Esophagus muscularis mucosa (tissue), 4 donors: Measurements from ENCODE around the gene BFAR. TPM values are rescaled to one million over a fixed set of nuclear protein-coding genes. Genes with fewer than 3 reads are reported as not detected.

Experiments
- DNase-seq: peaks from one replicate; pipeline ENCODE4 v3.0.0-alpha.2; 2017; ENCODE audit errors: extremely low spot score
- H3K27ac ChIP-seq, 4 donors: fragments of 200-600 bp; sonication (generic); replicated peaks in 1 of 4; 1 replicate in 3 of 4; 2 replicates in 1 of 4; pipeline ENCODE4 v1.5.1; 2016 to 2019; ENCODE audit warnings: mild to moderate bottlenecking in 1 of 4
- H3K27me3 ChIP-seq, 4 donors: fragments of 200-600 bp; sonication (generic); one replicate each; pipeline versions ENCODE4 v1.5.1 to v1.6.0; 2016 to 2019
- H3K36me3 ChIP-seq, 4 donors: fragments of 200-600 bp; sonication (generic); one replicate each; pipeline ENCODE4 v1.5.1; 2016 to 2019
- H3K4me1 ChIP-seq, 4 donors: fragments of 200-600 bp; sonication (generic); one replicate each; pipeline ENCODE4 v1.5.1; 2016 to 2019
- H3K4me3 ChIP-seq, 4 donors: fragments of 200-600 bp; sonication (generic); 1 replicate in 2 of 4; 2 replicates in 2 of 4; pipeline ENCODE4 v1.5.1; 2016 to 2019; ENCODE audit warnings: mild to moderate bottlenecking in 4 of 4, moderate library complexity in 1 of 4
- H3K9me3 ChIP-seq, 4 donors: fragments of 200-600 bp; sonication (generic); 1 replicate in 3 of 4; 2 replicates in 1 of 4; pipeline ENCODE4 v1.5.1; 2016 to 2019
- EP300 ChIP-seq: sonication (generic); formaldehyde crosslinking; IDR thresholded peaks from one replicate; pipeline ENCODE4 v1.6.1; 2017; ENCODE audit warnings: antibody characterized with exemption
- POLR2A ChIP-seq: fragments of 450-650 bp; IDR thresholded peaks from one replicate; pipeline ENCODE4 v1.6.1; 2017; ENCODE audit warnings: antibody characterized with exemption, moderate library complexity, mild to moderate bottlenecking, low read depth
- POLR2AphosphoS5 ChIP-seq, 2 donors: sonication (generic); formaldehyde crosslinking; IDR thresholded peaks; one replicate each; pipeline ENCODE4 v1.6.1; 2017; ENCODE audit warnings: antibody characterized with exemption in 2 of 2
- WGBS: methylation state at CpG from one replicate; pipeline ENCODE4 v1.1.5; 2018; 5-methylcytosine and 5-hydroxymethylcytosine counted together
- intact Hi-C: fragments of 100-400 bp; cut with DNase I; formaldehyde crosslinking; loops from one replicate; pipeline ENCODE4 v1.15.1; 2023
- total RNA-seq, 4 donors: library from RNA; depleted of rRNA; stranded (reverse); fragments of >200 nt; gene quantifications; one replicate each; pipeline versions ENCODE4 v1.1.0 to v1.2.1, GENCODE V29; 2016
- TF ChIP-seq, protein P1 (sequence below), 3 experiments: fragments of 200-600 bp in 2 of 3; fragments of 450-650 bp in 1 of 3; sonication (generic) in 2 of 3; IDR thresholded peaks; one replicate each; pipeline ENCODE4 v1.5.1; 2017 to 2019; ENCODE audit warnings: antibody characterized with exemption in 3 of 3, mild to moderate bottlenecking in 2 of 3, moderate library complexity in 1 of 3

Gene BFAR, protein sequence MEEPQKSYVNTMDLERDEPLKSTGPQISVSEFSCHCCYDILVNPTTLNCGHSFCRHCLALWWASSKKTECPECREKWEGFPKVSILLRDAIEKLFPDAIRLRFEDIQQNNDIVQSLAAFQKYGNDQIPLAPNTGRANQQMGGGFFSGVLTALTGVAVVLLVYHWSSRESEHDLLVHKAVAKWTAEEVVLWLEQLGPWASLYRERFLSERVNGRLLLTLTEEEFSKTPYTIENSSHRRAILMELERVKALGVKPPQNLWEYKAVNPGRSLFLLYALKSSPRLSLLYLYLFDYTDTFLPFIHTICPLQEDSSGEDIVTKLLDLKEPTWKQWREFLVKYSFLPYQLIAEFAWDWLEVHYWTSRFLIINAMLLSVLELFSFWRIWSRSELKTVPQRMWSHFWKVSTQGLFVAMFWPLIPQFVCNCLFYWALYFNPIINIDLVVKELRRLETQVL
- total RNA-seq: 10 to 100 TPM; 39.1 to 59.8 (median 54.7) TPM

DNA sequence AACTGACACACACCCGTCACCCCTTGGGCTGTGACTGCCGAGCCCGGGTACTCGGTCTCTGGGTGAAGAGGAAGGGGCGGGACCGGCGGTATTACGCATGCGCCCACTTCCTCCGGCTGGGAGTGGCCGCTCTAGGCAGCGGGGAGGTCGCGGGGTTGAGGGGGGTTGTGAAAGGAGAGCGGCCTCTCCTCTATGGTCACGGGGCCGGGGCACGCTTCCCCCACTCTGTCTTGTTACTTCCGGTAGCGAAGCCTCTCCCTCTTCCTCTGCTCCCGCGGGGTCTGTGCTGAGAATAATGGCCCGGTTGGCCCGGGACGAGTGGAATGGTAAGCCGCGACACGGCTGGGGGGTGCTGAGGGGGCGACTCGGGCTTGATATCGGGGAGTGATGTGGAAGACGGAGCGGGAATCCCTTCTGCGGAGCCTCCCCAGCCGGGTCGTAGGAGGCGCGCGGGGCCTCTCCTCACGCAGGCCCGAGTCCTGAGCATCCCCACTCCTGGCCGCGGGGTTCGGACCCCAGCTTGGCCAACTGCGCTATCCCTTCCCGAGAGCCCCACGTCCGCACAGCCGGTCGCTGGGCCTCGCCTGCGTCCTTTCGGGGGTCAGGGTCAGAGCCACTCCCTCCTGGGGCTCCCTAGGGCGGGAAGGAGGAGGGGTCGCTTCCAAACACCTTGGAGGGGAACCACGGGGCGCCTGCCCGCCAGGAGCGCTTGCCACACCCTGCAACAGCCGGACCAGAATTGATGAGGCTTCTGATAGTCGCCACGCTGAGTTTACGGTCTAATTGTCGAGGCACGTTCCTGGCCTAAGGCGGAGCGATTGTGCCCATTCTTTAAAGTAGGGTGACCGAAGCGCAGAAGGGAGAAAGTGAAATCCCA, at the start of gene BFAR:
TSS of gene BFAR (plus strand) at position 259 of the 877 bp plus-strand sequence. CDS start 11,396 bp downstream, outside the sequence.
- Histone ChIP-seq H3K4me1 (peaks cover 45 to 78% (median 69%) of the 10 kb centered on the region in 4 donors), H3K27me3 (no peaks in the 10 kb centered on the region), H3K9me3 (no peaks in the 10 kb centered on the region), H3K36me3 (peaks cover 3 to 4% (median 3%) of the 10 kb centered on the region in 4 donors), H3K4me3 (peak within 1 kb of the TSS; percentile 73 to 96 (median 92)), H3K27ac (peak within 1 kb of the TSS; percentile 92 to 97 (median 94))
- peak; percentile 100 for DNase-seq
- WGBS: under 1% methylated on average over 44 of the region's 69 CpGs
- TF ChIP-seq EP300 (no peak), POLR2AphosphoS5 (IDR thresholded peaks at IDR 0.05) (peak; percentile 100)
- intact Hi-C loops: no loop called here

DNA sequence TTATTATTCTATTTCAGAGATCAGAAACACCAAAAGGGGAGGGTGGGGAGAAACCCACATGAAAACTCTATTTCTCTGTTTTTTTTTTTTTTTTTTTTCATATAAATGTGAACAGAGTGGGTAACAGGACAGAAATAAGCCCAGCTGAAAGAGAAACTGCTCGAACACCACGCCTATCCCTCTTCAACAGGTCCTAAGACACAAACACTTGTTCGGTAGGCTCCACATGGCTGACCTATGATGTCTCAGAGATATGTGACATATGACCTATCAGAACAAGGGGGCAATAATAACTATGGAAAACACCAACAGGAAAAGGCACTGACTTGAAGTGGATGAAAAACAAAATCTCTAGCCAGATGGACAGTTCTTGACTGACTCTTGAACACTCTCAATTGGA, 47.5 kb upstream of the BFAR start:
- 93% methylated on average over 3 of the region's 3 CpGs for WGBS
- H3K9me3 ChIP-seq: no peaks in the 10 kb centered on the region
- no peaks in the 10 kb centered on the region for H3K27me3 ChIP-seq
- H3K4me1 ChIP-seq: no peaks in the 10 kb centered on the region
- H3K36me3 ChIP-seq: peaks cover 57 to 96% (median 74%) of the 10 kb centered on the region in 4 donors
- no peak overlapping the region for H3K27ac ChIP-seq
- H3K4me3 ChIP-seq: no peak overlapping the region
- intact Hi-C loops: no loop called here
- no peak for DNase-seq
- TF ChIP-seq POLR2A (no peak), EP300 (no peak), POLR2AphosphoS5 (IDR thresholded peaks at IDR 0.05) (no peak)
- TF ChIP-seq, protein P1, sequence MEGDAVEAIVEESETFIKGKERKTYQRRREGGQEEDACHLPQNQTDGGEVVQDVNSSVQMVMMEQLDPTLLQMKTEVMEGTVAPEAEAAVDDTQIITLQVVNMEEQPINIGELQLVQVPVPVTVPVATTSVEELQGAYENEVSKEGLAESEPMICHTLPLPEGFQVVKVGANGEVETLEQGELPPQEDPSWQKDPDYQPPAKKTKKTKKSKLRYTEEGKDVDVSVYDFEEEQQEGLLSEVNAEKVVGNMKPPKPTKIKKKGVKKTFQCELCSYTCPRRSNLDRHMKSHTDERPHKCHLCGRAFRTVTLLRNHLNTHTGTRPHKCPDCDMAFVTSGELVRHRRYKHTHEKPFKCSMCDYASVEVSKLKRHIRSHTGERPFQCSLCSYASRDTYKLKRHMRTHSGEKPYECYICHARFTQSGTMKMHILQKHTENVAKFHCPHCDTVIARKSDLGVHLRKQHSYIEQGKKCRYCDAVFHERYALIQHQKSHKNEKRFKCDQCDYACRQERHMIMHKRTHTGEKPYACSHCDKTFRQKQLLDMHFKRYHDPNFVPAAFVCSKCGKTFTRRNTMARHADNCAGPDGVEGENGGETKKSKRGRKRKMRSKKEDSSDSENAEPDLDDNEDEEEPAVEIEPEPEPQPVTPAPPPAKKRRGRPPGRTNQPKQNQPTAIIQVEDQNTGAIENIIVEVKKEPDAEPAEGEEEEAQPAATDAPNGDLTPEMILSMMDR (IDR thresholded peaks at IDR 0.05): no peak

DNA sequence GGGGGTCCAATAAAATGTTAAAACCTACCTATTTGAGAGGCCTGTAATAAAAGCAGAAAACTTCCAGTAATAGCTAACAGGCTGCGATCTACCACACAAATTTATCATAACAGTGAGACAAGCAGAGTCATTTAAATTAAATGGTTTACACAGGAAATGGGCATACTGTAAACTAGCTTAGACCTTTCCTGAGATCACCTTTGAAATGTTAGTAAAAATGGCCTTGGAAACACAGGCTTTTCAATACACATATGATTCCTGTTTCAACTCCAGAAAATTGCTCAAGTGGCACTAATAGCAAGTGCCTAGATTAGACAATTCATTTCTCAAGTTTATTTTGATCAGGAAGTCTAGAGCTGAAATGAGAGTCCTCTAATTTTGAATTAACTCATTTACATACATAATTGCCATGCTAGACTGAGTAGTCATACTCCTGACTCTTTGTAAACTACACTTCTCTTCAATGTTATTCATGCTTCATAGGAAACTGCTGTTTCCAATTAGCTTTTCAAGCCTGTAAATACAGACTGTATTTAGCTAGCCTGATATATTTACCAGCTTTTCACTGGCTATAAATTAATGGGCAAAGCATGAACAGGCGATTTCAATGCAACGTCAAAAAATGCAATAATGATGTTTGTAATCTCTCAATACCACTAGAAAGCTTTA, 46.0 kb upstream of the BFAR start:
- H3K4me1 ChIP-seq: no peaks in the 10 kb centered on the region
- no peaks in the 10 kb centered on the region for H3K27me3 ChIP-seq
- no peak overlapping the region for H3K27ac ChIP-seq
- no peak overlapping the region for H3K4me3 ChIP-seq
- TF ChIP-seq EP300 (no peak), POLR2AphosphoS5 (IDR thresholded peaks at IDR 0.05) (no peak), POLR2A (no peak)
- TF ChIP-seq, protein P1 (IDR thresholded peaks at IDR 0.05): no peak
- no peaks in the 10 kb centered on the region for H3K9me3 ChIP-seq
- 84% methylated on average over 3 of the region's 3 CpGs for WGBS
- intact Hi-C loops: no loop called here
- H3K36me3 ChIP-seq: peaks cover 57 to 96% (median 74%) of the 10 kb centered on the region in 4 donors
- DNase-seq: no peak

DNA sequence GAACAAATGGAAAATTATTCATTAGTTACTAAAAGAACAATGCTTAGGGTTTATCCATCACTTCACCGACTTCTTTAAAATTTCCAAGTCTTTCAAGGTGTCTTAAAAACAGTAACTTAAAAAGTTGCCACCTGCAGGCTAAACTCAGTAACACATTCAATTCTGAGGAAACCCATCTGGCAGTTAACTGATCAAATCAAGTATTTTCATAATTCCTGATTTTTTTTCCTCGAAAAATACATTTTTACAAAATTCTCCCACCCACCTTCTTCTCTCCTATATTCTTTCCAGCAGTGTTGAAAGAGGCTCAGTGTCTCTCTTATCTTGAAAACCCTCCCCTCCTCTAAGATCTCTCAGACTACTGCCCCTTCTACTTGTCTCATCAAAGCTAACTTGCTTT, 32.6 kb upstream of the BFAR start:
- Histone ChIP-seq H3K36me3 (peaks cover 55 to 97% (median 89%) of the 10 kb centered on the region in 4 donors), H3K4me1 (no peaks in the 10 kb centered on the region), H3K4me3 (no peak overlapping the region), H3K9me3 (no peaks in the 10 kb centered on the region), H3K27me3 (no peaks in the 10 kb centered on the region), H3K27ac (no peak overlapping the region)
- TF ChIP-seq POLR2AphosphoS5 (IDR thresholded peaks at IDR 0.05): no peak
- TF ChIP-seq, protein P1 (IDR thresholded peaks at IDR 0.05): peak; percentile 27 to 48 (median 29)
- intact Hi-C loops: no loop called here
- 58% methylated on average over 2 of the region's 2 CpGs for WGBS
- no peak for DNase-seq
